Glutamatergic neuron (in vitro differentiated cells): ENCODE results near the gene PTK6. TPM values are rescaled to one million over a fixed set of nuclear protein-coding genes. Genes with fewer than 3 reads are reported as not detected.

Experiments
- DNase-seq: peaks from one replicate; pipeline ENCODE4 v3.0.0; 2022
- H3K27ac Mint-ChIP-seq: one replicate; pipeline ENCODE4 v1.8.0; 2020; ENCODE audit warnings: mild to moderate bottlenecking, mixed read lengths, inconsistent platforms; ENCODE audit not compliant: unreplicated experiment
- H3K27me3 Mint-ChIP-seq: one replicate; pipeline ENCODE4 v1.8.0; 2020; ENCODE audit warnings: mild to moderate bottlenecking, moderate library complexity, mixed read lengths, inconsistent platforms; ENCODE audit not compliant: unreplicated experiment
- H3K36me3 Mint-ChIP-seq: one replicate; pipeline ENCODE4 v1.8.0; 2020; ENCODE audit warnings: mild to moderate bottlenecking, mixed read lengths, inconsistent platforms; ENCODE audit not compliant: unreplicated experiment
- H3K4me1 Mint-ChIP-seq: one replicate; pipeline ENCODE4 v1.8.0; 2020; ENCODE audit warnings: mild to moderate bottlenecking, low read depth, mixed read lengths, inconsistent platforms; ENCODE audit not compliant: unreplicated experiment
- H3K4me3 Mint-ChIP-seq: one replicate; pipeline ENCODE4 v1.8.0; 2020; ENCODE audit warnings: mild to moderate bottlenecking, mixed read lengths, inconsistent platforms; ENCODE audit not compliant: unreplicated experiment
- H3K9me3 Mint-ChIP-seq: one replicate; pipeline ENCODE4 v1.8.0; 2020; ENCODE audit warnings: mild to moderate bottlenecking, moderate library complexity, mixed read lengths, inconsistent platforms; ENCODE audit not compliant: unreplicated experiment
- CTCF ChIP-seq: fragments of 200-600 bp; sonication (generic); IDR thresholded peaks from one replicate; pipeline ENCODE4 v1.5.0; 2021; ENCODE audit not compliant: partially characterized antibody, unreplicated experiment
- total RNA-seq: library from RNA; stranded (reverse); fragmentation: NEBNext Ultra II Directional; extraction: Animal tissue kit (Norgen Biotek cat#: 25700); gene quantifications from one replicate; pipeline ENCODE4 v1.2.1, GENCODE V29; 2021; ENCODE audit not compliant: unreplicated experiment

PTK6 gene
- total RNA-seq, 1 donor from 2014 or later: 0.17 TPM

GRCh38 chr20:63555661-63556381 lies 18.6 kb upstream of the PTK6 start:
- peaks cover 3% of the 10 kb centered on the region for H3K27me3 Mint-ChIP-seq
- no peak for TF ChIP-seq CTCF
- no peak overlapping the region for H3K27ac Mint-ChIP-seq
- peaks cover 7% of the 10 kb centered on the region for H3K9me3 Mint-ChIP-seq
- no peaks in the 10 kb centered on the region for H3K36me3 Mint-ChIP-seq
- peaks cover 2% of the 10 kb centered on the region for H3K4me1 Mint-ChIP-seq
- H3K4me3 Mint-ChIP-seq: no peak overlapping the region
- DNase-seq: no peak

- no peak for DNase-seq
- H3K4me1 Mint-ChIP-seq: peaks cover 2% of the 10 kb centered on the region
- peak overlapping the region; percentile 70 for H3K4me3 Mint-ChIP-seq
- no peak overlapping the region for H3K27ac Mint-ChIP-seq
- no peaks in the 10 kb centered on the region for H3K36me3 Mint-ChIP-seq
- peaks cover 3% of the 10 kb centered on the region for H3K27me3 Mint-ChIP-seq
- peaks cover 4% of the 10 kb centered on the region for H3K9me3 Mint-ChIP-seq
- no peak for TF ChIP-seq CTCF
These were observed 17.4 kb upstream of the PTK6 start for GRCh38 chr20:63554361-63555278.

GRCh38 chr20:63553933-63554290 lies 16.7 kb upstream of the PTK6 start, which contains the start of gene FNDC11:
Gene FNDC11 (plus strand): TSS chr20:63554159. CDS start chr20:63555664, 1,505 bp downstream.
- peaks cover 4% of the 10 kb centered on the region for H3K9me3 Mint-ChIP-seq
- H3K36me3 Mint-ChIP-seq: no peaks in the 10 kb centered on the region
- peaks cover 2% of the 10 kb centered on the region for H3K4me1 Mint-ChIP-seq
- peak; percentile 80 for DNase-seq
- H3K27me3 Mint-ChIP-seq: peaks cover 3% of the 10 kb centered on the region
- TF ChIP-seq CTCF: no peak
- H3K27ac Mint-ChIP-seq: no peak within 1 kb of the TSS
- H3K4me3 Mint-ChIP-seq: peak within 1 kb of the TSS; percentile 70

- Mint-ChIP-seq H3K27me3 (peaks cover 3% of the 10 kb centered on the region), H3K4me1 (peaks cover 2% of the 10 kb centered on the region), H3K9me3 (peaks cover 4% of the 10 kb centered on the region), H3K36me3 (no peaks in the 10 kb centered on the region), H3K4me3 (no peak overlapping the region), H3K27ac (no peak overlapping the region)
- TF ChIP-seq CTCF: no peak
- peak; percentile 91 for DNase-seq
These were observed 16.2 kb upstream of the PTK6 start for GRCh38 chr20:63553251-63553932.
